OCI-LY3 (cell line): ENCODE measurements around the gene ADAMTS16.

Source experiments
- H2AFZ ChIP-seq: fragments of 200-600, 300-600 bp; shearing (Covaris generic); 2 replicates; pipeline ENCODE4 v1.6.0; 2014; ENCODE audit warnings: antibody characterized with exemption, low read depth, low read length
- H3K27ac ChIP-seq: fragments of 200-600, 300-600 bp; sonication (generic); 2 replicates; pipeline ENCODE4 v1.5.1; 2014; ENCODE audit warnings: mild to moderate bottlenecking, low read length, moderate library complexity, mixed read lengths
- H3K27me3 ChIP-seq: fragments of 200-600, 300-600 bp; sonication (generic); 2 replicates; pipeline ENCODE4 v1.6.1; 2014; ENCODE audit warnings: low read depth, low read length, mixed read lengths
- H3K36me3 ChIP-seq: fragments of 200-600, 300-600 bp; sonication (generic); replicated peaks from 2 replicates; pipeline ENCODE3; 2014; ENCODE audit warnings: low read depth, low read length, mixed read lengths
- H3K4me1 ChIP-seq: fragments of 300-600, 200-600 bp; sonication (generic); 2 replicates; pipeline ENCODE4 v1.6.1; 2014; ENCODE audit warnings: low read length, mixed read lengths
- H3K4me2 ChIP-seq: fragments of 200-600, 300-600 bp; sonication (generic); 2 replicates; pipeline ENCODE4 v1.6.1; 2014; ENCODE audit warnings: low read length, mixed read lengths
- H3K4me3 ChIP-seq: fragments of 300-600, 200-600 bp; sonication (generic); 2 replicates; pipeline ENCODE4 v1.5.1; 2014; ENCODE audit warnings: antibody characterized with exemption, mild to moderate bottlenecking, low read length, moderate library complexity
- H3K79me2 ChIP-seq: fragments of 300-600, 200-600 bp; shearing (Covaris generic); 2 replicates; pipeline ENCODE4 v1.6.1; 2014; ENCODE audit warnings: mild to moderate bottlenecking, low read length, mixed read lengths
- H3K9ac ChIP-seq: fragments of 300-600, 200-600 bp; shearing (Covaris generic); 2 replicates; pipeline ENCODE4 v1.6.0; 2014; ENCODE audit warnings: mild to moderate bottlenecking, low read length, moderate library complexity
- H3K9me3 ChIP-seq: fragments of 200-600, 300-600 bp; shearing (Covaris generic); 2 replicates; pipeline ENCODE4 v1.6.1; 2014; ENCODE audit warnings: low read length, mixed read lengths; ENCODE audit not compliant: insufficient read depth
- H4K20me1 ChIP-seq: fragments of 200-600, 300-600 bp; sonication (generic); 2 replicates; pipeline ENCODE4 v1.6.1; 2016; ENCODE audit warnings: low read length, mixed read lengths; ENCODE audit not compliant: insufficient read depth
- CTCF ChIP-seq: fragments of 200-600, 300-600 bp; sonication (generic); IDR thresholded peaks from 2 replicates; pipeline ENCODE4 v1.5.1; 2014; ENCODE audit warnings: antibody characterized with exemption, low read length, low read depth
- EZH2phosphoT487 ChIP-seq: fragments of 200-600 bp; shearing (Covaris generic); IDR thresholded peaks from 2 replicates; pipeline ENCODE4 v1.6.1; 2018; ENCODE audit warnings: antibody characterized with exemption, mixed run types, low read depth

ADAMTS16 gene

GRCh38 chr5:5202321-5202720 lies 62.2 kb downstream of the ADAMTS16 start:
- H3K27ac ChIP-seq = no peak overlapping the region
- H4K20me1 ChIP-seq = no peaks in the 10 kb centered on the region
- H3K9me3 ChIP-seq = no peaks in the 10 kb centered on the region
- no peak overlapping the region for H2AFZ ChIP-seq
- no peak overlapping the region for H3K4me2 ChIP-seq
- no peak overlapping the region for H3K4me3 ChIP-seq
- H3K4me1 ChIP-seq = no peaks in the 10 kb centered on the region
- TF ChIP-seq CTCF = no peak
- TF ChIP-seq EZH2phosphoT487 = no peak
- H3K9ac ChIP-seq = no peak overlapping the region
- no peaks in the 10 kb centered on the region for H3K36me3 ChIP-seq
- no peaks in the 10 kb centered on the region for H3K79me2 ChIP-seq
- H3K27me3 ChIP-seq = no peaks in the 10 kb centered on the region; the same call in 1 of the 2 replicates

GRCh38 chr5:5203451-5203850 lies 63.3 kb downstream of the ADAMTS16 start:
- Histone ChIP-seq H3K27ac (no peak overlapping the region), H3K36me3 (no peaks in the 10 kb centered on the region), H3K27me3 (no peaks in the 10 kb centered on the region; the same call in 1 of the 2 replicates), H2AFZ (no peak overlapping the region), H4K20me1 (no peaks in the 10 kb centered on the region), H3K79me2 (no peaks in the 10 kb centered on the region), H3K9me3 (no peaks in the 10 kb centered on the region), H3K4me3 (no peak overlapping the region), H3K9ac (no peak overlapping the region), H3K4me1 (no peaks in the 10 kb centered on the region), H3K4me2 (no peak overlapping the region)
- TF ChIP-seq CTCF = no peak
- TF ChIP-seq EZH2phosphoT487 = no peak

- Histone ChIP-seq H4K20me1 (no peaks in the 10 kb centered on the region), H3K79me2 (no peaks in the 10 kb centered on the region), H3K27me3 (no peaks in the 10 kb centered on the region; the same call in 1 of the 2 replicates), H3K36me3 (no peaks in the 10 kb centered on the region), H3K4me2 (no peak overlapping the region), H3K9ac (no peak overlapping the region), H3K9me3 (no peaks in the 10 kb centered on the region), H3K27ac (no peak overlapping the region), H2AFZ (no peak overlapping the region), H3K4me3 (no peak overlapping the region), H3K4me1 (peaks cover 2% of the 10 kb centered on the region; the same call in 1 of the 2 replicates)
- TF ChIP-seq EZH2phosphoT487 = no peak
- TF ChIP-seq CTCF = no peak
Measured at GRCh38 chr5:5207828-5208227, 67.7 kb downstream of the ADAMTS16 start.

GRCh38 chr5:5209089-5209488 lies 69.0 kb downstream of the ADAMTS16 start:
- Histone ChIP-seq H3K36me3 (no peaks in the 10 kb centered on the region), H3K9ac (no peak overlapping the region), H2AFZ (no peak overlapping the region), H3K9me3 (no peaks in the 10 kb centered on the region), H3K27me3 (no peaks in the 10 kb centered on the region; the same call in 1 of the 2 replicates), H3K4me2 (no peak overlapping the region), H3K79me2 (no peaks in the 10 kb centered on the region), H3K4me3 (no peak overlapping the region), H3K4me1 (peaks cover 3% of the 10 kb centered on the region; the same call in 1 of the 2 replicates), H4K20me1 (no peaks in the 10 kb centered on the region), H3K27ac (no peak overlapping the region)
- no peak for TF ChIP-seq EZH2phosphoT487
- TF ChIP-seq CTCF = no peak
